Testis (tissue), 3 donors: ENCODE data around the gene SH3RF3. TPM values are rescaled to one million over a fixed set of nuclear protein-coding genes. Genes with fewer than 3 reads are reported as not detected.

Source experiments
- DNase-seq: peaks from one replicate; pipeline ENCODE4 v3.0.0-alpha.2; 2019
- H3K27ac ChIP-seq, 2 donors: fragments of 200-600 bp; sonication (generic); one replicate each; pipeline ENCODE4 v1.5.1; 2019
- H3K27me3 ChIP-seq: fragments of 200-600 bp; sonication (generic); one replicate; pipeline ENCODE4 v1.5.1; 2019
- H3K36me3 ChIP-seq: fragments of 200-600 bp; sonication (generic); one replicate; pipeline ENCODE4 v1.5.1; 2017; ENCODE audit warnings: low read depth; ENCODE audit errors: missing control alignments
- H3K4me1 ChIP-seq: fragments of 200-600 bp; sonication (generic); one replicate; pipeline ENCODE4 v1.5.1; 2019
- H3K4me3 ChIP-seq, 2 donors: fragments of 200-600 bp; sonication (generic); one replicate each; pipeline ENCODE4 v1.5.1; 2017 to 2019
- H3K9me3 ChIP-seq: fragments of 200-600 bp; sonication (generic); one replicate; pipeline ENCODE4 v1.5.1; 2017
- POLR2A ChIP-seq: fragments of 450-650 bp; IDR thresholded peaks from one replicate; pipeline ENCODE4 v1.6.1; 2017; ENCODE audit warnings: antibody characterized with exemption, mild to moderate bottlenecking, moderate library complexity
- WGBS, 2 donors: methylation state at CpG; one replicate each; pipeline ENCODE4 v1.1.5; 2018; 5-methylcytosine and 5-hydroxymethylcytosine counted together
- intact Hi-C: fragments of 100-400 bp; cut with DNase I; formaldehyde crosslinking; loops from one replicate; pipeline ENCODE4 v1.15.1; 2023; ENCODE audit warnings: low total_unique reads
- polyA plus RNA-seq: library from polyadenylated mRNA; stranded (reverse); fragments of 350-450 nt; fragmentation: Illumina TruSeq; extraction: RNeasy Lipid Tissue Mini Kit (QIAGEN cat#74804); gene quantifications from one replicate; pipeline ENCODE4 v1.2.3, GENCODE V29; 2014; ENCODE audit warnings: low read depth, low replicate concordance; ENCODE audit not compliant: insufficient read depth
- total RNA-seq, 2 donors: library from RNA; depleted of rRNA; stranded (reverse); fragments of >200 nt; gene quantifications; one replicate each; pipeline ENCODE4 v1.2.3, GENCODE V29; 2016
- TF ChIP-seq, protein P1 (sequence below), 3 experiments: fragments of 450-650 bp in 2 of 3; fragments of 200-600 bp in 1 of 3; sonication (generic) in 1 of 3; IDR thresholded peaks; one replicate each; pipeline ENCODE4 v1.5.1; 2016 to 2019; ENCODE audit warnings: antibody characterized with exemption in 3 of 3, mild to moderate bottlenecking in 2 of 3, moderate library complexity in 1 of 3

SH3RF3 gene
- total and polyA plus RNA-seq, 3 donors from 2014 or later, result 9.3 to 20.1 (median 16.5) TPM

DNA sequence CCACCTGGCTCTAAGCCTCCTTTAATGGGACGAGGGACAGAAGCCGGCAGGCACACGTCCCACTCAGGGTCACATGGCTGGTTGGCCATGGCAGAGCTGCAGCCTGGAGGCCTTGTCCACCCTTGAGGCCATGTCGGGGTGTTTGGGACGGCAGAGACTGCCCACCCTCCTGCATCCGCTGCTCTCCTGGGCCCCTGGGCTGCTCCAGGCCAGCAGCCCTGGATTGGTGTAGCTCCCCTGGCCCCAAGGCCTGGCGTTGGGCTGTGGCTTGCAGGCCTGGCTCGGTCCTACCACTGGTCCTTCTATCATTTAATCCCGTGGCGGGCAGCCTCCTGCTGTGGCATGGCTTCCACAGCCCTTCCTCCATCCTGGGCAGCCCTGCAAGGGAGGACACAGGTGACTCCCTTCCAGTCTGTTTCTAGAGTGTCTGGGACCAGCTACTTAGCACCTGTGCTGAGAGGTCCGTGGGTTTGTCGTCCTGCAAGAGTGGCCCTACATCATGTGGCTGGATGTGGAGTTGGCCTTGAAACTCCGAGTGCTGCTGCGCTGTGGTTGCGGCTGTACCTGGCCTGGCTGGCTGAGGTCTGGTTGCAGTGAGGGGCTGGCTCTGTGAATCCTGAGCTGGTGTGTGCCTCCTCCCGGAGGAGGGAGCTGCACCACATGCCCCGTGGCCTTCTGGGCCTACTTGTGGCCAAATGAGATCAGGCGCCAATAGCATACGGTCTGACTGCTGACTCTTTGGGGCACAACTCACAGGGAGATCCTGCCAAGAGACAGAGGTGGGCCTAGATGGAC, 67.3 kb downstream of the SH3RF3 start:
- TF ChIP-seq, protein P1, sequence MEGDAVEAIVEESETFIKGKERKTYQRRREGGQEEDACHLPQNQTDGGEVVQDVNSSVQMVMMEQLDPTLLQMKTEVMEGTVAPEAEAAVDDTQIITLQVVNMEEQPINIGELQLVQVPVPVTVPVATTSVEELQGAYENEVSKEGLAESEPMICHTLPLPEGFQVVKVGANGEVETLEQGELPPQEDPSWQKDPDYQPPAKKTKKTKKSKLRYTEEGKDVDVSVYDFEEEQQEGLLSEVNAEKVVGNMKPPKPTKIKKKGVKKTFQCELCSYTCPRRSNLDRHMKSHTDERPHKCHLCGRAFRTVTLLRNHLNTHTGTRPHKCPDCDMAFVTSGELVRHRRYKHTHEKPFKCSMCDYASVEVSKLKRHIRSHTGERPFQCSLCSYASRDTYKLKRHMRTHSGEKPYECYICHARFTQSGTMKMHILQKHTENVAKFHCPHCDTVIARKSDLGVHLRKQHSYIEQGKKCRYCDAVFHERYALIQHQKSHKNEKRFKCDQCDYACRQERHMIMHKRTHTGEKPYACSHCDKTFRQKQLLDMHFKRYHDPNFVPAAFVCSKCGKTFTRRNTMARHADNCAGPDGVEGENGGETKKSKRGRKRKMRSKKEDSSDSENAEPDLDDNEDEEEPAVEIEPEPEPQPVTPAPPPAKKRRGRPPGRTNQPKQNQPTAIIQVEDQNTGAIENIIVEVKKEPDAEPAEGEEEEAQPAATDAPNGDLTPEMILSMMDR (IDR thresholded peaks at IDR 0.05), result no peak
- TF ChIP-seq POLR2A, result no peak
- Histone ChIP-seq H3K27me3 (no peaks in the 10 kb centered on the region), H3K9me3 (no peaks in the 10 kb centered on the region), H3K4me1 (peaks cover 4% of the 10 kb centered on the region), H3K4me3 (no peak overlapping the region), H3K36me3 (no peaks in the 10 kb centered on the region), H3K27ac (no peak overlapping the region)
- intact Hi-C loops, result no loop called here
- 90 to 93% methylated on average over 10 to 19 of the region's 19 CpGs for WGBS, 2 donors
- no peak for DNase-seq

DNA sequence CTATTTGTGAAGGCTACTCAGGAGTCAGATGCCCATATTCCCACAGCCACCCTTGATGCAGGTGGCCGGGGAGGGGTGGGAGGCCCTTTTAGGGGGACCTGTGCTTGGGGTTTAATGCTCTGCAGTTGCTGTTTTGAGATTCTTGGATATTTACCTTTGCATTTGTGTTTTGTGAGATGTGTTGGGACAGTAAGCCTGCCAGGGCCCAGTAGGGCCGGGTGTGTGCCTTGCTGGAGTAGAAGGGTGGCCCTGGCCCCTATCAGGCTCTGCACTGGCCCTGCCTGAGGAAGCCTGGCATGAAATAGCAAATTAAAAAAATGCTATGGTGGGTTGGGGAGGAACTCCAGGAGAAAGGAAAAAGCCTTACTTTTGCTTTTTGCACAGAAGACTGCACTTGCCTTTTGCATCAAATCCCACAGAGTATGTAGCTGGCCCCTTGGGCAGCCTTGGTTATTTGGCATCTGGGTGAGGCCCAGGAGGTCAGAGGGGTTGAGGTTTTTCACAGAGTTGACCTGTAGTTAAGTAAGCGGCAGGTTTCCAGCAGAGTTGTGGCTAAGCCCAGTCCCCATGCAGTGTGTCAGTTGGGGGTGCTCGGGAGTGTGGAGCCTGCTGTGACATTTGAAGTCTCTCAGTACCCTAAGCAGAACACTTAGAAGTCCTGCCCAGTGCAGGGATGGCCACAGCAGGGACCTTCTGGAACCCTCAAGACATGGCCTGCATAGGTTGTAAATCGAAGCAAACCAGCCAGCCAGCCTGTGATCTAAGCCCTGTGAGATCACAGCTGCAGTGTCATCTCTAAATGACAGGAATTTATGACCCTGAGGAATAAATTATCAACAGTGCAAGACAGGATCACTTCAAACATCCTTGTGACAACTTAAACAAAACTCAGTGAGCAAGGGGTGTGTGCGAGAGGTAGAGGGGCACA, 68.8 kb downstream of the SH3RF3 start:
- TF ChIP-seq POLR2A, result no peak
- TF ChIP-seq, protein P1 (IDR thresholded peaks at IDR 0.05), result no peak
- DNase-seq, result no peak
- WGBS, 2 donors, result 83 to 92% methylated on average over 6 of the region's 6 CpGs
- Histone ChIP-seq H3K9me3 (no peaks in the 10 kb centered on the region), H3K4me1 (peaks cover 10% of the 10 kb centered on the region), H3K36me3 (no peaks in the 10 kb centered on the region), H3K27ac (no peak overlapping the region), H3K4me3 (no peak overlapping the region), H3K27me3 (no peaks in the 10 kb centered on the region)
- intact Hi-C loops, result no loop called here

GRCh38 chr2:109199790-109200189, 70.8 kb downstream of the SH3RF3 start:
- intact Hi-C loops, result no loop called here
- whole genome bisulfite sequencing, 2 donors, result 84 to 95% methylated on average over 4 of the region's 4 CpGs
- no peaks in the 10 kb centered on the region for H3K27me3 ChIP-seq
- H3K9me3 ChIP-seq, result no peaks in the 10 kb centered on the region
- no peak overlapping the region for H3K27ac ChIP-seq
- no peaks in the 10 kb centered on the region for H3K36me3 ChIP-seq
- TF ChIP-seq, protein P1 (IDR thresholded peaks at IDR 0.05), result no peak
- no peak for TF ChIP-seq POLR2A
- H3K4me3 ChIP-seq, result no peak overlapping the region
- peaks cover 10% of the 10 kb centered on the region for H3K4me1 ChIP-seq
- no peak for DNase-seq

DNA sequence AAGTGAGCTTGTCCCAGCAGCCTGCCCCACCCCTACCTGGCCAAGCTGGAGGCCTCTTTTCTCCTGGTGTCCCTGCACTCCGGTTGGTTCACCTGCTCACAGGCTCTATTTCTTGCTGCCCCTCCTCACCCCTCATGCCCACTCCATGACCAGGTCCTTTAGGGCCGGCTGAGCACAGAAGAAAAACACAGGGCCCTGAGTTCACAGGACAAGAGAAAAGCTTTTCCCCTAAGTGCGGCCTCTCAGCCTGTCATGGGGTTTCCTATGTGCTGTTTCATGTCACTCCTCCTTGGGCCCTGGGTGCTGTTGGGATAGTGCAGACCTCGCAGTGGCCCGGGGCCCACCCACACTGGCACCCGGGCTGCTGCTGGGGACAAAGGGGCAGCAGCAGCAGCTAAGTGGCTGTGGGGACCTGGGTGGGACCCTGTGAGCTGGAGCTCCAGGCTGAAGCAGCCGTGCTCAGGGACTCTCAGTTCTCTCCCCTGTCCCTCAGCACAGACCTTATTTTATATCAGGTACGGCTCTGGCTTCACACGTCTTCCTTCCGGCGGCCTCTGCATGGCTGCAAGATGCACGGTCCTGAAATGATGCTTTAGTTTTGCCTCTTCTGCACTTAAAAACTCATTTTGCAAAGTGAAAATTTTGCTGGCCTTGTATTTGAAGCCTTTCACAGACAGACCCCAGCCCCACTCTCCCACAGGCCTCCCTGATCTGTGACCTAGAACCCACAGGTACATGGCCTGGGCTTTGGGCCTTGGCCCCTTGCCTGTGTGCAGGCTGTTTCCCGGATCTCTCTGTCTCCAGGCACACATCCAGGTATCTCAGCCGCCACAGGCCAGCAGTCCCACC, 71.8 kb downstream of the SH3RF3 start:
- no peaks in the 10 kb centered on the region for H3K9me3 ChIP-seq
- TF ChIP-seq, protein P1 (IDR thresholded peaks at IDR 0.05), result no peak
- no peak for TF ChIP-seq POLR2A
- no peak overlapping the region for H3K4me3 ChIP-seq
- H3K27me3 ChIP-seq, result no peaks in the 10 kb centered on the region
- H3K4me1 ChIP-seq, result peaks cover 10% of the 10 kb centered on the region
- no peak for DNase-seq
- no peaks in the 10 kb centered on the region for H3K36me3 ChIP-seq
- WGBS, 2 donors, result 81 to 85% methylated on average over 14 of the region's 14 CpGs
- intact Hi-C loops, result no loop called here
- no peak overlapping the region for H3K27ac ChIP-seq
